AG10803 (cell line): Measurements from ENCODE around the gene PRTFDC1.
"Not testable (repeated sequence)": the region's sequence is repeated elsewhere in the genome, so short reads cannot be mapped to it uniquely, and the experiment has no call there.

Experiments used
- DNase-seq: peaks from one replicate; pipeline ENCODE4 v3.0.0; 2010; ENCODE audit warnings: low read depth
- H3K4me3 ChIP-seq: 2 replicates; pipeline ENCODE4 v1.5.1; 2011; ENCODE audit warnings: mild to moderate bottlenecking, low read length, control low read depth
- CTCF ChIP-seq: conservative IDR thresholded peaks from 2 replicates; pipeline ENCODE4 v1.5.1; 2011; ENCODE audit warnings: mild to moderate bottlenecking, low read length, control low read depth, inconsistent platforms

Gene PRTFDC1

GRCh38 chr10:24843256-24843655 is 109.2 kb downstream of the PRTFDC1 start:
- DNase-seq, result no peak
- no peak for TF ChIP-seq CTCF
- no peak overlapping the region for H3K4me3 ChIP-seq

GRCh38 chr10:24842856-24843255 is 109.5 kb downstream of the PRTFDC1 start:
- DNase-seq, result no peak
- TF ChIP-seq CTCF, result no peak
- H3K4me3 ChIP-seq, result no peak overlapping the region

GRCh38 chr10:24841530-24841929 is 110.9 kb downstream of the PRTFDC1 start:
- H3K4me3 ChIP-seq, result no peak overlapping the region
- no peak for DNase-seq
- no peak for TF ChIP-seq CTCF

- no peak overlapping the region for H3K4me3 ChIP-seq
- no peak for TF ChIP-seq CTCF
- no peak for DNase-seq
Measured at GRCh38 chr10:24840784-24841183, 111.6 kb downstream of the PRTFDC1 start.

GRCh38 chr10:24837781-24838180 is 114.6 kb downstream of the PRTFDC1 start:
- not testable (repeated sequence) for DNase-seq, H3K4me3 ChIP-seq

- H3K4me3 ChIP-seq, result no peak overlapping the region
- TF ChIP-seq CTCF, result no peak
- DNase-seq, result no peak
Measured at GRCh38 chr10:24834869-24835268, 117.5 kb downstream of the PRTFDC1 start.

GRCh38 chr10:24826009-24826408 is 126.4 kb downstream of the PRTFDC1 start:
- peak; percentile 84 for DNase-seq
- no peak overlapping the region for H3K4me3 ChIP-seq
- TF ChIP-seq CTCF, result no peak

GRCh38 chr10:24825551-24825950 is 126.9 kb downstream of the PRTFDC1 start:
- no peak overlapping the region for H3K4me3 ChIP-seq
- no peak for TF ChIP-seq CTCF
- DNase-seq, result peak; percentile 43
